SKM-1 treated with dmso at 0.1 percent for 144 hours (cell line): ENCODE measurements around the gene WWP2.
"Not testable (repeated sequence)": the region's sequence is repeated elsewhere in the genome, so short reads cannot be mapped to it uniquely, and the experiment has no call there.

ENCODE experiments used
- DNase-seq: peaks from one replicate; lab custom pipeline; 2025; ENCODE audit not compliant: unreplicated experiment; lab: John Stamatoyannopoulos, UW

WWP2 gene

GRCh38 chr16:69939821-69940585 is 177.9 kb downstream of the WWP2 start:
- DNase-seq = no peak

- DNase-seq = no peak
Measured at GRCh38 chr16:69940676-69941075, 178.5 kb downstream of the WWP2 start.

- no peak for DNase-seq
Measured at GRCh38 chr16:69941251-69942098, 179.3 kb downstream of the WWP2 start.

DNA sequence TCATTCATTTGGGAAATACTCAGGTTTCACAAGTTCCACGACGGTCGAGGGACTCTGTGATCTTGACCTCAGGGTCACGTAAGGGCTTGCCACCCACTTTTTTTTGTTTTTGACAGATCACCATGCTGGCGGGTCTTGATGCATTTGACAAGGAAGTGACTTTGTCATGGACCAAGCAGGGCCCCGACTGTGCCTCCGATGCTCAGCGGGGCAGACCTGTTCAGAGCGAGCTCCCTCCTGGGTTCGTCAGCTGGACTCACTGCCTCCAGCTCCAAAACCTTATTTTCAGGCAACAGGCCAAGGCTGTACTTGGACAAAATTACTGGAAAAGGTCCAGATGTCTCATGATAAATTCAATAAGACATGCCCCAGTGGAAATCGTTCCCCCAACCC is 180.0 kb downstream of the WWP2 start:
- no peak for DNase-seq

DNA sequence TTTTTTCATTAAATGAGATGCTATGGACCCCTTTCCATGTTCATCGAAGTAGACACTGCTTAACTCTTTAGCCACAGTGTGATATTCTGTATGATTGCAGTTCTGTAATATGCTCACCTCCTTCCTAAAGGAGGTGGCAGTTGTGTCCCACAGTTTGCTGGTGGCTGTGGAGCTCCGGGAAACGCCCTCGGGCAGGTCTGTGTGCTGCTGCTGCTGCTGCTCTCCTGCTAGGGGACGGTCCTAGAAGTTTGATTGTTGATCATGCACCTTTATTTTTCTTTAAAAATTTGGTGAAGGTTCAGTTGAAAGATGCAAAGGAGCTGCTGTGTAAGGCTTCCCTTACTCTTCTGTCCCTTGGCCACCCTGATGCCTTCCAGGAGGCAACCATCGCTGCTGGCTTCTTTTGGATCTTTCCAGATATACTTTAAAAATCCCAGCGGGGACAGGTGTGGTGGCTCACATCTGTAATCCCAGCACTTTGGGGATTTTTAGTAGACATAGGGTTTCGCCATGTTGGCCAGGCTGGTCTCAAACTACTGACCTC is 180.6 kb downstream of the WWP2 start:
- DNase-seq = no peak

DNA sequence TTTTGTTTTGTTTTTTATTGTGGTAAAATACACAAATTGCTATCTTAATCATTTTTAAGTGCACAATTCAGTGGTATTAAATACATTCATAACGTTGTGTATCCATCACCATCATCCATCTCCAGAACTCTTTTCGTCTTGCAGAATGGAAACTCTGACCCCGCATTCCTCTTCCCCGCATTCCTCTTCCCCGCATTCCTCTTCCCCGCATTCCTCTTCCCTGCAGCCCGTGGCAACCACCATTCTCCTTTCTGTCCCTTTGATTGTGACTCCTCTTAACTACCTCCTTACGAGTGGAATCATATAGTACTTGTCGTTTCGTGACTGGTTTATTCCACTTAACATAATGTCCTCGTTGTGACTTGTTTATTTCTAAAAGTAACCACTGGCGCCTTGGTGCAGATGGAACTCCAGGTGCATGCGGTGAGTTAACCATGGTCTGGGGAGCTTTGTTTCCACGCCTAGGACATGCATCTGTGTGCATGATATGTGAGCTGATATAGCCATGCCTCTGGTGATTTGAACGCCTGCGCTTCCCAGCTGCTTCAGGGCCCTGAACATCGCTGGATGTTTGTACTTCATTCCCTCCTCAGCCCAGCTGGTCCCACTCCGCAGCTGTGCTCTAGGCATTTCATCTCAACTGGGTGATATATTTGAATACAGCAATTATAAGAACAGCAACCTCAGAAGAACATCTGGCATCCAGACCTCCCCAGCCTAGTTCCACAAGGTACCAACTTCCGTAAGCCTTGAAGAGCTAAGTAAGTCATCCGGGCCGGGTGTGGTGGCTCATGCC is 181.3 kb downstream of the WWP2 start:
- DNase-seq = not testable (repeated sequence)

DNA sequence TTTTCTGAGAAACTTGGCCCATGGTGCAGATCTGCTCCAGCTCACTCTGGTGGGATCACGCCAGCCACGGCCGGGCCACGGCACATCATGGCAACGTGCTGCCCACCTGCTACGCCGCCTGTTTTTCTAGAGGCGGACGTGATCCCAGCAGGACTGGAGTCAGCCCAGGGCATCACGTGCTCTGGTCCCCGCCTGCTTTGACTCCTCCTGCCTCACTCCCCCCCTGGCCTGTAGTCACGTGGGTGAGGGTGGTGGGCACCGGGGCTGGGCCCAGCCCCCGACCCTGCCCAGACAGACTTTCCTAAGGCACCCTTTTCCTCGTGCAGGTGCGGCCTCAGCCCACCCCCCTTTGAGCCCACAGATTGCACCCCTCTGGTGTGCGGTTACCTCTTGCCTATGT is 188.3 kb downstream of the WWP2 start:
- DNase-seq = not testable (repeated sequence)

- not testable (repeated sequence) for DNase-seq
Measured at GRCh38 chr16:69951017-69951671, 189.0 kb downstream of the WWP2 start, which contains the start of gene CLEC18A. Gene CLEC18A, plus strand, starts transcription at chr16:69951334. Its CDS starts 33 bp downstream, at chr16:69951367.

- DNase-seq = not testable (repeated sequence)
Measured at GRCh38 chr16:69951672-69952031, 189.5 kb downstream of the WWP2 start.

GRCh38 chr16:69952116-69952515 is 190.0 kb downstream of the WWP2 start:
- not testable (repeated sequence) for DNase-seq

DNA sequence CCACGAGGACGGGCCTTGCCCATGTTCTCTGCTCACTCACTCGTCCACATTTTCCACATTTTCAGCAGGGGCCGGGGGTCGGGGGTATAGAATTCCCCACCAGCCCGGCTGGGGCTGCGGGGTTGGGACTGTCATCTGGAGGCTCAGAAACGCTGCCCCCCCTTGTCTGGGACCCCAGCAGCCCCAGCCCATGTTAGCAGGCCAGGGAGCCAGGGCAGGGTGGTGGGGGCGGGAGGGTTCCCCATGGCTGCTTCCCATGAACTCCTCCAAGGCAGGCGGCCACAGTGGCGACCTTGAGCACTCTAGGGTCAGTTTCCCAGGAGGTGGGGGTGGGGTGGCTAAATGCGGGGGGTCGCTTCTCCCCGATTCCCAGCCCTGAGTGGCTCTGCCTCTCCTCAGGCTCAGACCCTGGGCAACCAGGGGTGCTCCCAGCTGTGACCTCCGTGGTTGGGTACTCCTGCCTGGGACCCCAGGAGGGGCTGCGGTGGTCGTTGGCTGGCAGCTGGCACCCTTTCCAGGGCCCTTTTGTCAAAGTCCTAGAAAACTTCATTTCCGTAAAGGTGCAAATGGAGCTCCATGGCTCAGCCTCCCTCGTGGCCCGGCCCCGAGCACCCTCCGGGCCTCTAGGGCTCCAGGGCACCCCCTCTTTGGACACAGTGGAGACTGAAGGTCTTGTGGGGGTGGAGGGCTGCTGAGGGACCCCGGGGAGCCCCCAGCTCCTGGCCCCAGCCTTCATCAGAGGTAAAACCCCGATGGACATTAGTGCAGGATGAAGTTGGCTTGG is 190.6 kb downstream of the WWP2 start:
- not testable (repeated sequence) for DNase-seq

- not testable (repeated sequence) for DNase-seq
Measured at GRCh38 chr16:69954241-69954640, 192.1 kb downstream of the WWP2 start.

GRCh38 chr16:69963312-69963711 is 201.2 kb downstream of the WWP2 start:
- not testable (repeated sequence) for DNase-seq

DNA sequence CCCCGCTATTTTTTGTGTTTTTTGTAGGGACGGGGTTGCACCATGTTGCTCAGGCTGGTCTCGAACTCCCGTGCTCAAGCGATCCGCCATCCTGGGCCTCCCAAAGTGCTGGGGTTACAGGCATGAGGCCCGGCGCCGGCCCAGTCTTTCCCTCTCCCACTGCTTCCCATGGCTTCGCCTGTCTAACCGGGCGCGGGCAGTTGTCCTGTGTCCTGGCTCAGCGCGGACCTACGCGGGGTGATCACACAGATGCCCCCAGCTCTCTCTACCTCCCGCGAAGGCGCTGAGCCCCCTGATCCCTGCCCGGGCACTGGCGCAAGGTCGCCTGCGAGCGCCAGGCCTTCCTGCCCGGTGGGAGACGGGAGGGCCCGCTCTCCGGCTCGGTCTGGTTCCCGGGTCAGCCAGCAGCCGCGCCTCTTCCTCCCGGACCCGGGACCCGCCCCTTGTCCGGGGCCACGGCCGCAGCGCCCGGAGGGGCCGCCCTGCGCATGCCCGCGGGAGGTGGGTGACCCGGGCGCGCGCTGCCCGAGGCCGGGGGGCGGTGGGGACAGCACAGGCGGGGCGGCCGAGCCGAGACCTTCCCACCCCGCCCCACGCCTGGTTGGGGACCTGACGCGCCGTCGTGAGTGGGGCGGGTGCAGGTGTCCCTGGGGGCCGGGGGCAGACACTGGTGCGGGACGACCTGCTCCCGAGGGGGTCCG is 203.0 kb downstream of the WWP2 start:
- not testable (repeated sequence) for DNase-seq

DNA sequence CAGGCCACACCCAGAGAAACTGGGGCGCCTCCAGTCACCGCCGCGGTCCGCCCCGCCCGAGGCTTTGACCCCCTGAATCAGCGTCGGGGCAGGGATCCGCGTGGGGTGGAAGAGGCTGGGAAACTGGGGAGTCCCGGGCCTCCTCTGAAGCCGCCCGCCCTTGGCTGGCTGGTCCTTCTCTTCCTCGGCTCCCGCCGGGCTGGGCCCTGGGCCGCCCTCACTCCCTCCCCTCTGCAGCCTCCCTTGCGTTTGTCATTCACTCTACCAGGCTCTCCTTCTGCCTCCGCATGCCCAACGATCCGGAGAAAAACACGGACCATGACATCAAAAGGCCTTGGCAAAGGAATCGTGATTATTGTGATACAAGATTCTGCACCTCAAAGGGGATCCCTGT is 203.5 kb downstream of the WWP2 start:
- DNase-seq = not testable (repeated sequence)

DNA sequence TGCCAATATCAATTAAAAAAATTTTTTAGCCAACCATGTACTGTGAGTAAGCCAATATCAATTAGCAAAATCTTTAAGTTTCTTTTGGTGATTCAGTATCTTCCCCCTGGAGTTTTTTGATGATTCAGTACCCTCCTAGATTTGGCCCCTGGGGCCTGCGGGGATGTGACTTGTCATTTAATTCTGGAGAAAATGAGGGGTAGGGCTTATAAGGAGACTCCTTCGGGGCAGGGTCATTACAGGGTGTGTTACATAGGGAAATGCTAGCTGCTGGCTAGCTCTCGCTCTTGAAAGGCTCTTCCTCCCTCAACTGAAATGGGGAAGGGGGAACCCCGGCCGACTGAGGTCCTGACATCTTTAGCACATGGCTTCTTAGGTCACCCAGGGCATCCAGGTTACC is 205.6 kb downstream of the WWP2 start:
- not testable (repeated sequence) for DNase-seq

DNA sequence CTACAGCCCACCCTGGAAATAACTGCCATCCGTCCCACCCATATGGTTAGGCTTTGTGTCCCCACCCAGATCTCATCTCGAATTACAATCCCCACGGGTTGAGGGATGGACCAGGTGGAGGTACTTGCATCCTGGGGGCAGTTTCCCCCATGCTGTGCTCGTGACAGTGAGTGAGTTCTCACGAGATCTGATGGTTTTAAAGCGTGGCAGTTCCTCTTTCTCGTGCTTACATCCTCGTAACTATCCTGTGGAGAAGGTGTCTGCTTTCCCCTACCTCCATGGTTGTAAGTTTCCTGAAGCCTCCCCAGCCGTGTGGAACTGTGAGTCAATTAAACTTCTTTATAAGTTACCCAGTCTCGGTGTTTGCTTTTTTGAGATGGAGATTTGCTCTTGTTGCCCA is 206.0 kb downstream of the WWP2 start:
- DNase-seq = not testable (repeated sequence)

- DNase-seq = not testable (repeated sequence)
Measured at GRCh38 chr16:69969657-69970056, 207.5 kb downstream of the WWP2 start.

DNA sequence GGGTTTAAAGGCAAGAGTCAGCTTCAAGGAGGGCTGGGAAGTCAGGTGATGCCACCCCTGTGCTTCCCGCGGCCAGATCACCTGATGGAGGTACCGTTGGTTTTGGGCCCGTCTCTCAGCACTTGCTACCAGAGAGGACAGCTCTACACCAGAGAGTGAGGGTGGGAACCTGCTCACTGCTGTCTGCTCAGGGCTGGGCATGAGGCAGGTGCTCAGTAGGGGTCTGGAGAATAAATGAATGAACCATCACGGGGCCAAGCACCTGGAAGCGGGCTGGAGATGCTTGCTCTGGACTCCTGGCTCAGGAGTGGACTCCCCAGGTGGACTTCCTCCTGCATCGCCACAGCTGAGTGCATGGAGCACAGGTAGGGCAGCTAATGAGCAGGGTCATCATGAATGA is 210.0 kb downstream of the WWP2 start:
- DNase-seq = not testable (repeated sequence)
